ENCODE measurements around the gene OR1K1.
"Not testable (repeated sequence)": the region's sequence is repeated elsewhere in the genome, so short reads cannot be mapped to it uniquely, and the experiment has no call there.

Gene OR1K1

GRCh38 chr9:122814545-122814944 lies 14.6 kb downstream of the OR1K1 start:
- no peak for DNase-seq

GRCh38 chr9:122815544-122815943 lies 15.6 kb downstream of the OR1K1 start:
- no peak for DNase-seq

- peak; percentile 84 for DNase-seq
Measured at GRCh38 chr9:122816163-122816867, 16.4 kb downstream of the OR1K1 start.

GRCh38 chr9:122819326-122819725 lies 19.4 kb downstream of the OR1K1 start:
- no peak for DNase-seq

- DNase-seq, result no peak
Measured at GRCh38 chr9:122819791-122820489, 20.0 kb downstream of the OR1K1 start.

- no peak for DNase-seq
Measured at GRCh38 chr9:122820490-122820845, 20.5 kb downstream of the OR1K1 start.

- DNase-seq, result peak; percentile 45
Measured at GRCh38 chr9:122821278-122821943, 21.5 kb downstream of the OR1K1 start.

- DNase-seq, result no peak
Measured at GRCh38 chr9:122822056-122822455, 22.1 kb downstream of the OR1K1 start.

GRCh38 chr9:122822938-122823337 lies 23.0 kb downstream of the OR1K1 start:
- DNase-seq, result no peak

GRCh38 chr9:122827761-122828093 lies 27.8 kb downstream of the OR1K1 start:
- no peak for DNase-seq

GRCh38 chr9:122828965-122829284 lies 29.0 kb downstream of the OR1K1 start:
- DNase-seq, result not testable (repeated sequence)

- no peak for DNase-seq
Measured at GRCh38 chr9:122832194-122832593, 32.3 kb downstream of the OR1K1 start.

- peak; percentile 69 for DNase-seq
Measured at GRCh38 chr9:122835313-122835731, 35.4 kb downstream of the OR1K1 start.

- DNase-seq, result no peak
Measured at GRCh38 chr9:122837266-122837850, 37.4 kb downstream of the OR1K1 start.

- DNase-seq, result not testable (repeated sequence)
Measured at GRCh38 chr9:122838441-122838840, 38.5 kb downstream of the OR1K1 start.

GRCh38 chr9:122841501-122841900 lies 41.6 kb downstream of the OR1K1 start:
- no peak for DNase-seq

GRCh38 chr9:122844137-122844536 lies 44.2 kb downstream of the OR1K1 start:
- no peak for DNase-seq

GRCh38 chr9:122845116-122845515 lies 45.2 kb downstream of the OR1K1 start:
- no peak for DNase-seq

GRCh38 chr9:122846371-122846940 lies 46.5 kb downstream of the OR1K1 start:
- no peak for DNase-seq

- DNase-seq, result no peak
Measured at GRCh38 chr9:122848256-122848943, 48.5 kb downstream of the OR1K1 start.

Data from GDM1 (cell line).